ENCODE data around the gene ZNF41.
"Not testable (repeated sequence)": the region's sequence is repeated elsewhere in the genome, so short reads cannot be mapped to it uniquely, and the experiment has no call there.

The ZNF41 gene

DNA sequence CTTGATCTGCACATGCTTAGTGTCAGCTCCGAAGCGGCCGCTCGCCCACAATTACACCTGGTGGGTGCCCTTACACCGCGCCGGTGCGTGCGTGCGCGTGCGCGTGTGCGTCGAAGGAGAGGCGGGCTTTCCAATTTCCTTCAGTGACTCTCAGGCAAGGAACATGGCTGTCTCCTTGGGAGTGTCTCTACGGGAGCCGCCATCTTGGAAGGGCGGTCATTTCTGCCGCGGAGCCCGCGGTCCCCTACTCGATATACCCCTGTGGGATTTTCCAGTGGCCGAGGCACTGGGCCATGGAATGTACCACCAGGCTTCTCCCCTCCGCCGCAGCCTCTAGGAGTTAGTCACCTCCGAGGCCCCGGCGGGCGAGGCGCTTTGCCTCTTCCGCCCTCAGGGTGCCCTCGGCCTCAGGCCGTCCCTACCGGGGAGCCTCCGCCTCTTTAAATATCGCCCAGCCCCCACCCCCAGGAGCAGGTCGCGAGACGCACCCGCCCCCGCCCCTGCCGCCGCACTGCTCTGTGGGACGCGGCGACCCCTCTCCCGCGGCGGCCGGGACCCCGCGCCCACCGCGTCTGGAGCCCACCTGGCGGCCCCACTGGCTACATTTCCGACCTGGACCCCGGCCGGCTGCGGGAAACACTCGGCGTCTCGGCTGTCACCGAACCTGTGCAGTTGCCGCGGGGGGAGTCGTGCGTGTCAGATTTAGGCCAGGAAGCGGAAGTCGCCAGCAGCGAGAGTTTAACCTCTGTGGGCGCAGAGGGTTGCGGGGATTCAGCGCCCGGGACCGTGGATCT, at the start of gene ZNF41:
Gene ZNF41, minus strand, starts transcription at position 711 of the 794 bp plus-strand sequence. CDS start 15,741 bp downstream, outside the sequence.
- DNase-seq (ENCODE audit: low read depth): peak; percentile 72

DNA sequence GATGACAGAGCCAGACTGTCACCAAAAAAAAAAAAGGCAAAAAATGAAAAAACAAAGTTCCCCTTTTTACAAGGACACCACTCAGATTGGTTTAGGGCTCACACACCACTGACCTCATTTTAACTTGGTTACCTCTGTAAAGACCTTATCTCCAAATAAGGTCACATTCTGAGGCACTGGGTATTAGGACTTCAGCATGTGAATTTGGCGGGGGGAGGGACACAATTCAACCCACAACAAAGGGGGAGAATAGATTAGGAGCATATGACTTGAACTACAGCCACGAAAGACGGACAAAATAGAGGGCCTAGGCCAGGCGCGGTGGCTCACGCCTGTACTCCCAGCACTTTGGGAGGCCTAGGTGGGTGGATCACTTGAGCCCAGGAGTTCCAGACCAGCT, 47.0 kb upstream of the ZNF41 start:
- DNase-seq (ENCODE audit: low read depth): no peak

DNA sequence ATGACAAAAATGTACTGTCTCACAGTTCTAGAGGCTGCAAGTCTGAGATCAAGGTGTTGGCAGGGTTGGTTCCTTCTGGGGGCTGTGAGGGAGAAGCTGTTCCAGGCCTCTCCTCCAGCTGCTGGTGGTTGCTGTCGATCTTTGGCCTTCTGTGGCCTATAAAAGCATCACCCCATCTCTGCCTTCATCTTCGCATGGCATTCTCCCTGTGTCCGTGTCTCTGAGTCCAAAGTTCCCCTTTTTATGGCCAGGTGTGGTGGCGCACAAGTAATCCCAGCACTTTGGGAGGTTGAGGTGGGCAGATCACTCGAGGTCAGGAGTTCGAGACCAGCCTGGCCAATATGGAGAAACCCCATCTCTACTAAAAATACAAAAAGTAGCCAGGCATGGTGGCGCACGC, 46.5 kb upstream of the ZNF41 start:
- no peak for DNase-seq (ENCODE audit: low read depth)

DNA sequence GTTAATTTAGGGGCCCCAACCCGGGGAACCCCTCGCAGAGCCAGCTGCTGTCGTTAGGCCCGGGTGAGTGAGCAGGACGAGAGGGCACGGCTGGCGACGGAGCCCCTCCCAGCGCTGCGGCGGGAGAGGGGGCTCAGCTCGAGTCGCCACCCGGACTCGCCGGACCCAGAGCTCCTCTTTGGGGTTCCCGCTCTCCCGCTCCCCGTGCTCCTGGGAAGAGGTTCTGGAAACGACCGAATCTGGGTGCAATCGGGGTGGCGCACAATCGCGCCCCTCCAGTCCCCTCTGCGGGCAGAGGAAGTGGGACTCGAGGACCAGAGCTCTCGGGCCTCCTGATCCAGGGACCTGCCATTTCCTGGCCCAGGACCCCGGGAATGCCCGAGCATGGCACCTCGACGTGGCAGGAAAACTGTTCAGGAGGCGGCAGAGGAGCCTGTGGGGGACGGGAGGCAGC, 40.7 kb upstream of the ZNF41 start:
- DNase-seq (ENCODE audit: low read depth): no peak

DNA sequence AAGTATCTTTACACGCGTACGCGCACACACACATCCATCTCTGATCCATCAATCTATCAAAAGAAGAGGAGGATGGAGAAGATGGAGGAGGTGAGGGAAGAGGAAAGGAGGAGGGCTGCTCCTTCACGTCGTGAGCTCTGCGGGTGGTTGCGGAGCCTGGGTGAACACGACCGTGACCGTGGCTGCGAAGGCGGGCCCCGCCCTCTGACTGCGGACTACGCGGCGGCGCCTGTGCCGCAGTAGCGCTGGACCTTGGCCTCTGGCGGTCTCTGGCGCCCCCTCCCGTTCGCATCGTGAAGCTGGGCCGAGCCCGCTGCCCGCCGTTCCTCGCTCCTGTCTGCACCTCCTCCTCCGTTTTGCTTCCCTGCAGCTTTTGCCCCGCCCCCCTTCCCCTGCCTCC, 40.3 kb upstream of the ZNF41 start:
- peak; percentile 62 for DNase-seq (ENCODE audit: low read depth)

DNA sequence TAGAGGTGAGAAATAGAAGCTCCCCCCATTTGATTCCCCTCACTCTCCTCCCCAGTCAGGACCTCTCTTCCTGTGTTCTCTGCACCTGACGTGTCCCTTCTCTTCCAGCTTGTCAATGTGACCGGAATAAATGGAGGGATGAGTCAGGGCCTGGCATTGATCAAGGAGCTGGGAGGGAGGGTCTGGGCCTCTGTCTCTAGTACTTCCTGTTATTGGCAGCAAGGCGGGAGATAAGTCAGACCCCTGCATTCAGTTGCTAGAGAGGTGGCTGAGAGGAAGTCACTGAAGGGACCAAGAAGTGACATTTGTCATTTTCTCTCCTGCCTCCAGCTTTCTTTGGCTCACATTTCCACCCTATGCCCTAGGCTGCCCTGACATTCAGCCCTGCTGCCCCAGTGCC, 35.1 kb upstream of the ZNF41 start:
- no peak for DNase-seq (ENCODE audit: low read depth)

DNA sequence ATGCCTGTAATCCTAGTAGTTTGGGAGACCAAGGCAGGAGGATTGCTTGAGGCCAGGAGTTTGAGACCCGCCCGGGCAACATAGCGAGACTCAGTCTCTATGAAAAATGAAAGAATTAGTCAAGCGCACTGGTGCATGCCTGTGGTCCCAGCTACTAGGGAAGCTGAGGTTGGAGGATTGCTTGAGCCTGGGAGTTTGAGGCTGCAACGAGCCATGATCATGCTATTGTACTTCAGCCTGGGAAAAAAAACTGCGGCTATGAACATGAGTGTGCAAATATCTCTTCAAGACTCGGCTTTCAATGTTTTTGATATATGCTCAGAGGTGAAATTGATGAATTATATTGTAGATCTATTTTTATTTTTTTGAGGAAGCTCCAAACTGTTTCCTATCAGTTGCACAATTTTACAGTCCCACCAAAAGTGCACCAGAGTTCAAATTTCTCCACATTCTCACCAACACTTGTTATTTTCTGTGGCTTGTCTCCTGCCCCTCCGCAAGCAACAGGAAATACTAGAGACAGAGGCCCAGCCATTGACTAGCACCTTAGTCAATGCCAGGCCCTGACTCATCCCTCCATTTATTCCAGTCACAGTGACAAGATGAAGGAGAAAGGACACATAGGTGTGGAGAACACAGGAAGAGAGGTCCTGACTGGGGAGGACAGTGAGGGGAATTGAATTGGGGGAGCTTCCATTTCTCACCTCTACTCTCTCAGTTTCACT, 33.1 kb upstream of the ZNF41 start:
- DNase-seq (ENCODE audit: low read depth): no peak

DNA sequence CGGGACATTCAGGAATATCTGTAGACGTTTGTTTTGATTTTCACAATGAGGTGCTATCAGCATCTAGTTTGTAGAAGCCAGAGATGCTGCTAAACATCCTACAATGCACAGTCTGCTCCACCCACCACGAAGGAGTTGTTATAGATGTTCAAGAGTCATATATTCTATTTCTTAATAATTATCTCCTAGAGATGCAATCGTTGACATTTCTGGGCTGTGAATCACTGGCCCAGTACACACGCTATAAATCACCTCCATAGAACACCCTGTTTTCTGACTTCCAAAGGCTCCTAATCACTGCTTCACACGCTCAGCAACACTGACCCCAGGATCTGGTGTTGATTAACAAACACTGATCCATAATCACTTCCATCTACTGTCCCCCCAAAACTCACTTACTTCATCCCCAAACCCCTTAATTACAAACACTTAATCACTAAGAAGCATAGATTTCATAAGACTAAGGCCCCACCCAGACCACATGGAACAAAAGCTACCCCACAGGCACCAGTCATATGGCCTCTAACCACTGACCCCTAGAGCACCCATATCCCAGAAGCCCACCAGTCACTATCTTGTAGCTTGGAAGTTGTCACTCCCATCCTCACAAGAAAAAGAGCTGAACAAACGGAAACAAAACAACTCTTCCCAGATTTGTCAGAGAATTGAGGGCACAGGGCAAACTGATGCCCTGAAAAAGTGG, 31.7 kb upstream of the ZNF41 start:
- no peak for DNase-seq (ENCODE audit: low read depth)

DNA sequence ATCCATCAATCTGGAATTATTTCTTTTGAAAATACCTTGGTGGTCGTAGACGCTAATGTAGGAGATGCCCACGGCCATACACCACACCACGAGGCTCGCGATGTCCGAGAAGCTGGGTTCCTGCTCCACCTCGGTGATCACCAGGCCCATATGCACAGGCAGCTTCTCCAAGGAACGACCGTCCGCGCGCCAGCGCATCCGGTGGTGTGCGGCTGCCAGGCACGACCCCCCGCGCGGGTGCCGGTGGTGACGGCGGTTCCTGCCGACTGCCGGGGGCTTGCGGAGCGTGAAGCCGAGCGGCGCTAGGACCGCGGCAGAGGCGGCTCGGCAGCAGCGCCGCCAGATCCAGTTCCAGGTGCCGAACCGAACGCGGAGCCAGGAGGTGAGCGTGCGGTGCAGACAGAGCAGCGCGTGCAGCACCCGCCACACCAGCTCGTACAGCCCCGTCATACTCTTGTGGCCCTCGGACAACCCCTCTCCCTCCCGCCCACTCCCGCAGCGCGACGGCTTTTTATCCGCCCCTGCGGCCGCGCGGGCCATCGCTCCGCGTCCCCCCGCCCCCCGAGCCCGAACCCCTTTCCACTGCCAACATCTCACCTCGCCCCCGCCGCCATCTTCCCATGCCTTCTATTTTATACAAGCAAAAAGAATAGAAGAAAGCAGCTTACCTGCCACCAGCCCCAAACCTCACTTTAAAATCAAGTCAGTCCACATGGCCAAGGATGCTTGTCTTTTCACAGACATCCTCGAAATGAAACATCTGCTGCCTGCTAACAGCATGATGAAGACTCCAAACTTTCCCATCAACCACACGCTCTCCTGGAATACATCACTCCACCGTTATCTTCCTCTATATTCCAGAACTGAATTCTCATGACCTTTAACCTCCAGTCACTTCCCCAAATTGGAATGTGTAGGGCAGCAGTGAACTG, 30.3 kb upstream of the ZNF41 start:
- not testable (repeated sequence) for DNase-seq (ENCODE audit: low read depth)

DNA sequence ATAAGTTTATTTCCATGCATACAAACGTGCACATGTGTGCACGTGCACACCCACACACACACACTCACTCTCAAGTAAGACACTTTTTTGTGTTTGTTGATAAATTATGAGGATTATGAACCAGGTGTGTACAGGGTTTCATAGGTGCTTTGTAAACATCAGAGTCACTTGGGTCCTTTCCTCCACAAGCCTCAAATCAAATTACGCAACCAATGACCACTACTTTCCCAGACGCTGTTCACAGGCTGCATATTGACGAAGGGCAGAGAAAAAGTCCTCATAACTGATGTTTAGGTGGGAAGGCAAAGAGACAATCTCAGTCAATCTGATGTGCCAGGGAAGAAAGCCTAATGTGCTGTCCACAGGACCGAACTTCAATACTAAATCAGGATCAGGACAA, 29.4 kb upstream of the ZNF41 start:
- not testable (repeated sequence) for DNase-seq (ENCODE audit: low read depth)

DNA sequence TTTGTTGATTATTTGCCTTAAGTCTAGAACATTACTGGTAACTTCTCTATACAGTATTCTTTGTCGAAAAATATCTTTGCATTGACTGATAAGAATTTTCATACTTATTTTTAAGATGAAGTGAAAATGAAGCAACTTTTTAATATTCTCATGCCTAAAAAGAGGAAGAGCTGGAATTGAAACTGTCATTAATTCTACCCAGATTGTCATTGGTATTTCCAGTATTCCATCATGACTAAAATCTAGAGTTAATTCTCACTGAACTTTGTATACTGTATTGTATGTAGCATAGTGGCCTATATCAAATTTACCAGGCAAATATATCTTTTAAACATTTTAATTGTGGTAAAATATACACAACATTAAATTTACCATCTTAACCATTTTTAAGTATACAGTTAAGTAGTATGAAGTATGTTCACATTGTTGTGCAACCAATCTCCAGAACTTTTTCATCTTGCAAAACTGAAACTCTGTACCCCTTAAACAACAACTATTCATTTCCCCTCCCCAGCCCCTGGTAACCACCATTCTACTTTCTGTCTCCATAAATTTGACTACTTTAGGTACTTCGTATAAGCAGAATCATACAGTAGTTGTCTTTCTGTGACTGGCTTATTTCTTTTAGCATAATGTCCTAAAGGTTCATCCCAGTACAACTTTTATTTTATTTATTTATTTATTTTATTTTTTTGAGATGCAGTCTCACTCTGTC, 24.3 kb upstream of the ZNF41 start:
- DNase-seq (ENCODE audit: low read depth): no peak

DNA sequence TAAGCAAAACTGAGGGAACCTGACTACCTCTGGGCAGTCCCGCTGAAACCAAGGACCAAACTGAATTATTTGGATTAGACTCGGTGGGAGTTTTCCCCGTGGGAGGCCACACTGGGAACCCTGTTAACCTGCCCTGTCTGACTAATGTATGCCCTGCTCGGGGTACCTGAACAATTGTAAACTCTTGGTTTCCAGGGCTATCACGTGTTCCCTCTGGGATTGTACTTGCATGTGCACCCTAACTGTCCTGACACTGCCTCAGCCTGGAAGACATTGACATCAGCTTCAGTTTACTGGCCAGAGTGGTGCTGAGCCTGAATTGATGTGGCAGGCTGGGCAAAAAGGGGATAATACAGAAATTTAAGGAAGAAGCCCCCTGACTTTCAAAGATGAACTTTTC, 20.1 kb upstream of the ZNF41 start:
- no peak for DNase-seq (ENCODE audit: low read depth)

DNA sequence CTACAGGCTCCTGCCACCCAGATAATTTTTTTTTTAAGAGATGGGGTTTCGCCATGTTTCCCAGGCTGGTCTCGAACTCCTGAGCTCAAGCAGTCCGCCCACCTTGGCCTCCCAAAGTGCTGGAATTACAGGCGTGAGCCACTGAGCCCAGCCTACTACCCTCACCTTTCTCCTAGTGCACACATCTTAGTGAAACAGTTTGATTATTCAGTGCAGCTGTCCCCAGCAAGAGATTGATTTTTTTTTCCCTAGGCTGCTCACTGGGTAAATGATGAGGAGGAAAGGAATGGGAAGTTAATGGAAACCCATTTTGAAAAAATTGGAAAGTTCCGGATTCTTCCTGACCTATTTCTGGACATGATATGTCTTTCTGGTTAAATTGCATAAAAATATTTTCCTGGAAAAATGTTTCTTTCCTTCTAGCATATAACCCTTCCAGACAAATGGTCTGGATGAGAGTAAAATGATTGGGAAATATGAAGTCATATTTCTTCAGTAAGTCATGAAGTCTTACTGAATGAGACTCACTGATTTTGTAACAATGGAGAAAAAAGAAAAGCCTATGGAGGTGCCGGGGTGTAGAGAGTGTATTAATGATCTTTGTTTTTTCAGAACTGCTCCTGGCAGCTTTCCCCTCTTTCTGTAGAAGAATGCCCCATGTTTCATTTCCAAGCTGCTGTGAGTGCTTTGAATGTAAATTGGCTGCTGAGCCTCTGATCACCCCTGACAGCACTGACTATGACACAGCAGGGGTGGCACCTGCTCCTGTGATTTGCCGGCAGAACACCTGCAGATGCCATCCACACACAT, 19.5 kb upstream of the ZNF41 start:
- no peak for DNase-seq (ENCODE audit: low read depth)

DNA sequence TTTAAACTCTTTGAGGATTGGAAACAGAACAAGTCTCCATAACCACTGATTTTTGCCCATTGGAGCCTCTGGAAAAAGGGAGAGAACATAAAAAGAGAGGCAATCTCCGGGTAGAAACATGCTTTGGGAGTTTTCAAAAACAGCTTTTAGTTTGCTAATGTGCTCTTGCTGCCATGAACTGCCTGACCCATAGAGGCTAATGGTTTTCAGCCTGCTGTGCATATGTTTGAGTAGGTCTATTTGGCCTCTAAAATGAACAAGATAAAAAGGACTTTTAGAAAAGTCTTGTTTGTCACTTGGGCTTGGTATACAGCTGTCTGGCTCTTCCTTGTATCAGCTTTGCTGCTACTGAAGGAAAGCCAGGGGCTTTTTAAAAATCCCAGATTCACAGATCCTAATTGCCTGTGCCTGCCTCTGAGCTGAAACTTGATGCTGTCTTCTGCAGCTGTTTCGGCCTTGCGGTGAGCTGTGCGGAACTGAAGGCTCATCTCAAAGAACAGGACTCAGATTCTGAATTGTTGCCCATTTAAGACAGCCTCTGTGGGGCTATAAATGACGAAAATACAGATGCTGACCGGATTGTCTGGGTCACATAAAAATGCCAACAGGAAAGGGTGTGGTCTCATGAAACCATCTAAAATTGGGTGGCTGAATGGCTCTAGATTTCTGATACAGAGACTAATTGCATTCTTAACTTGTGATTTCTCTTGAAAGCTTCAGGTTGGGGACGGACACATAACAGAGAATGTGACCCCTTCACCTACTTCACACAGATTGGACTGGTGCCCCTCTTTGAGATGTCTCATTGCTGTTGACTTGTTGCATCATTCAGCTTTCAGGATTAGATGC, 18.4 kb upstream of the ZNF41 start:
- no peak for DNase-seq (ENCODE audit: low read depth)

DNA sequence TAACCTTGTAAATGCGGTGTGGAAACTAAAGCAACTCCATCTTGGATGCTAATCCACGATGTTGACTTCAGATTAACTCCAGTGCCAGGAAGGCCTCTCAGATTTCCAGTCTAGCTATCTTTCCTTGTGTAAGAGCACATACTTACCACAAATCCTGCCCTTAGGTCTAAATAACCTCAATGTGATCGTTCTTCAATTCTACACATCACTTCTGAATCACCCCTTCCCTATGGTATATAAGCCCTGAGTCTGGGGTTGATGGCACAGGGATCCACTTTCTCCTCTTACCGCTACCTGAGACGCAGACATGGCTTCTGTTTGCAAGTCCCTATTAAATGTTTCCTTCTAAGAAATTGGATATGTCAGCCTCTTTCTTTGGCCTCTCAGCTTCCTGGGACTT, 17.5 kb upstream of the ZNF41 start:
- DNase-seq (ENCODE audit: low read depth): no peak

DNA sequence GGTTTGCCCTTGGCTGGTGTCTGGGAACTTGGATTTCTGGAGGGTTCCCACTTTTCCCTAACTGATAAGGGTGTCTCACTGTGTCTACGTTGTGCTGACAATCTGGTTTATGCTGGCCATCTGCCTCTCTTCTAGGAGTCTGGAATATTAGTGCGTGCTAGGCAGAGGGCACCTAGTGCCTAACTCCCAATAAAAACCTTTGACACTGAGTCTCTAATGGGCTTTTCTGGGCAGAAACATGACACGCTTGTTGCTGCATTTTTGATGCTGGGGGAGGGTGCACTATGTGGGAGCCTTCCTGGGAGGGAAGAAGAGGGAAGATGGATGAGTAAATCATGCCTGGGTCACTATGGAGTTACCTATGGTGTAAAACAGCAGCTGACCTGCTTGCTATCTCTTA, 16.3 kb upstream of the ZNF41 start:
- DNase-seq (ENCODE audit: low read depth): no peak

DNA sequence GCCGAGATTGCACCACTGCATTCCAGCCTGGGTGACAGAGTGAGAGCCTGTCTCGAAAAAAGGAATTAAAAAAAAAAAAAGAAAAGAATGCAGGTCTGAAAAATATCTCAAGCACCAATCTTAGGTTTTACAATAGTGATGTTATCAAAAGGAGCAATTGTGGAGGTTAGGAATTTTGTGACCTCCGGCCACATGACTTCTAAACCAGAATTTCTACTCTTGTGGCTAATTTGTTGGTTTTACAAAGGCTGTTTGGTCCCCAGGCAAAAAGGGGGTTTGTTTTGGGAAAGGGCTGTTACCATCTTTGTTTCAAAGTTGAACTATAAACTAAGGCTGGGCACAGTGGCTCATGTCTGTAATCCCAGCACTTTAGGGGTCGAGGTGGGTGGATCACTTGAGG, 15.4 kb upstream of the ZNF41 start:
- DNase-seq (ENCODE audit: low read depth): no peak

DNA sequence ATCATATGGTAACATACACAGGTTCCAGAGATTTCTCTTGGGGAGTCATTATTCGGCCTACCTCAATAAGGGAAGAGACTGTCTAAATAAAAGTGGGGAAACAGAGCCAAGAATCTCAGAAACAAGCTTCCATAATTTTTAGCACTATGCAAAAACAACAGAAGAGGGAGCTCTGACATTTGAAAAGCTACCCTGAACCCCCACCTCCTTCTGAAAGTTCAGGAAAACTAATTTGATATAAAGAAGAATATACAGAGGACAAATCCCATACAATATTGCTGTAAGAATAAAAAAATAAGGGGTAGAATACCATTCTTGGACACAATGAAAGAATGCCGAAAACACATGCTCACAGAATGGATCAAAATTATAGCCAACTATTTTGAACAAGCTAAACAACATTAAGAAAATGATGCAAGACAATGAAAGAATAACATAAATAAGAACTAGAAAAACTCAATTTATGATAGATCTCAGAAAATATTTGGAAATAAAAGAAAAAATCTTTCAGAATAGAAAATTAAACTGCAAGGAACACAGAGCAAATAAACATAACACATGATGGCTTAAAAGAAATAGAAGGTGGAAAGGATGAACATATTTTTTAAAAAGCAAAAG, 14.4 kb upstream of the ZNF41 start:
- DNase-seq (ENCODE audit: low read depth): no peak

DNA sequence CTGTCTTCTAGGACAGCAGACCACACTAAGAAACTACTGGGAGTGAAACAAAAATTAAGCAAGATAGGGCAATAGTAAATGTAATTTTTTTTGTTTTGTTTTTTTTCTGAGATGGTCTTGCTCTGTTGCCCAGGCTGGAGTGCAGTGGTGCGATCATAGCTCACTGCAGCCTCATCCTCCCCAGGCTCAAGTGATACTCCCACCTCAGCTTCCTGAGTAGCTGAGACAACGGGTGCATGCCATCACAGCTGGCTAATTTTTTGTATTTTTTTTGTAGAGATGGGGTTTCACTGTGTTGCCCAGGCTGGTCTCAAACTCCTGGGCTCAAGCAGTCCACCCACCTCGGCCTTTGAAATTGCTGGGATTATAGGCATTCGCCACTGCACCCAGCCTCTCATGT, 9.1 kb upstream of the ZNF41 start:
- not testable (repeated sequence) for DNase-seq (ENCODE audit: low read depth)
